K562 (cell line): ENCODE data around the gene ATP2A3. TPM values are rescaled to one million over a fixed set of nuclear protein-coding genes. Genes with fewer than 3 reads are reported as not detected.
A peak's percentile ranks its signal among the peaks of the same experiment; 100 is the strongest.

Source experiments
- ATAC-seq: fragments of 200-7000 bp; cut with Tn5 transposase; 3 replicates; pipeline ENCODE4 v1.9.1; 2020; ENCODE audit warnings: moderate library complexity
- BruUV-seq: library from RNA; stranded (reverse); fragments of 400-500 nt; replicated peaks from 2 replicates; lab custom pipeline; 2021; lab: Mats Ljungman, UMichigan
- CTCF ChIA-PET: fragments of 300-600 bp; formaldehyde crosslinking; extraction: SDS; loops from one replicate; lab custom pipeline; 2021; ENCODE audit warnings: low intra/inter-chr PET ratio; lab: Yijun Ruan, JAX
- POLR2A ChIA-PET: fragments of 300-600, 350-650 bp; sonication (Branson Sonifier 250); formaldehyde crosslinking; extraction: SDS; loops from one replicate; lab custom pipeline; 2021; ENCODE audit warnings: antibody characterized with exemption, inconsistent platforms; lab: Yijun Ruan, JAX
- DNase-seq, 4 experiments: peaks; one replicate each; pipeline versions ENCODE4 v3.0.0 to v3.0.0-alpha.2; 2011 to 2018; ENCODE audit warnings: low spot score in 3 of 4, mixed read lengths in 3 of 4; ENCODE audit errors: extremely low read depth in 1 of 4
- FAIRE-seq: peaks from 2 replicates; lab custom pipeline; 2011; peaks lifted over from hg19 to GRCh38; lab: Jason Lieb, UNC
- H2AFZ ChIP-seq: 2 replicates; pipeline ENCODE4 v1.6.0; 2011; ENCODE audit warnings: low read depth, low read length, control low read depth, inconsistent platforms
- H3K27ac ChIP-seq: fragments of 200-600 bp; 3 replicates; pipeline ENCODE4 v1.8.0; 2011; ENCODE audit warnings: low read depth, mild to moderate bottlenecking, control low read depth, inconsistent platforms, low read length, moderate library complexity, mixed read lengths; ENCODE audit errors: extremely low read depth
- H3K27me3 ChIP-seq, 2 experiments: fragments of 300-600 bp in 1 of 2; 2 replicates in 1 of 2; 3 replicates in 1 of 2; pipeline versions ENCODE4 v1.6.0 to v1.8.0; 2011; ENCODE audit warnings: inconsistent platforms in 2 of 2, low read length in 2 of 2, mild to moderate bottlenecking in 1 of 2, mixed read lengths in 1 of 2, moderate library complexity in 1 of 2; ENCODE audit not compliant: control insufficient read depth in 2 of 2, insufficient read depth in 2 of 2
- H3K36me3 ChIP-seq: fragments of 300-600 bp; 3 replicates; pipeline ENCODE4 v1.8.0; 2011; ENCODE audit warnings: mild to moderate bottlenecking, low read length, inconsistent platforms; ENCODE audit not compliant: control insufficient read depth, insufficient read depth
- H3K4me1 ChIP-seq, 2 experiments: fragments of 200-600 bp in 1 of 2; replicated peaks in 1 of 2; 2 replicates in 1 of 2; 3 replicates in 1 of 2; pipeline versions ENCODE4 v1.5.1 to v1.8.0; 2011; ENCODE audit warnings: inconsistent platforms in 2 of 2, low read length in 2 of 2, mild to moderate bottlenecking in 1 of 2, mixed read lengths in 1 of 2, moderate library complexity in 1 of 2; ENCODE audit not compliant: control insufficient read depth in 2 of 2, insufficient read depth in 2 of 2
- H3K4me2 ChIP-seq: 2 replicates; pipeline ENCODE4 v1.6.1; 2011; ENCODE audit warnings: low read length, control low read depth, inconsistent platforms, mixed read lengths; ENCODE audit not compliant: insufficient read depth
- H3K4me3 ChIP-seq: fragments of 200-600 bp; sonication (generic), shearing (Covaris generic); 2 replicates; pipeline ENCODE4 v1.5.1; 2016; ENCODE audit warnings: control low read depth, inconsistent platforms
- H3K79me2 ChIP-seq: fragments of 200-600 bp; 3 replicates; pipeline ENCODE4 v1.8.0; 2011; ENCODE audit warnings: low read length, inconsistent platforms; ENCODE audit not compliant: control insufficient read depth, insufficient read depth
- H3K9ac ChIP-seq, 2 experiments: 2 replicates each; pipeline versions ENCODE4 v1.6.0 to v1.6.1; 2011; ENCODE audit warnings: low read depth in 2 of 2, low read length in 2 of 2, control low read depth in 1 of 2, inconsistent platforms in 1 of 2, mild to moderate bottlenecking in 1 of 2, mixed read lengths in 1 of 2; ENCODE audit not compliant: insufficient read depth in 1 of 2
- H3K9me1 ChIP-seq: one replicate; pipeline ENCODE4 v1.6.0; 2011; ENCODE audit warnings: inconsistent platforms, mild to moderate bottlenecking, low read length, moderate library complexity; ENCODE audit not compliant: control insufficient read depth, insufficient read depth
- H3K9me3 ChIP-seq: replicated peaks from 2 replicates; pipeline ENCODE4 v1.5.1; 2011; ENCODE audit warnings: low read depth, low read length, inconsistent platforms; ENCODE audit not compliant: control insufficient read depth, insufficient read depth
- H4K20me1 ChIP-seq: replicated peaks from 2 replicates; pipeline ENCODE4 v1.6.1; 2011; ENCODE audit warnings: low read length, inconsistent platforms, mixed read lengths; ENCODE audit not compliant: control insufficient read depth, insufficient read depth
- ASH1L ChIP-seq: fragments of 450-650 bp; IDR thresholded peaks from 2 replicates; pipeline ENCODE4 v1.6.1; 2018; ENCODE audit warnings: borderline replicate concordance, mild to moderate bottlenecking, low read depth; ENCODE audit not compliant: partially characterized antibody
- BCOR ChIP-seq: fragments of 450-650 bp; IDR thresholded peaks from 2 replicates; pipeline ENCODE4 v1.6.1; 2016
- CBX1 ChIP-seq: sonication (generic); IDR thresholded peaks from 2 replicates; pipeline ENCODE4 v1.6.1; 2016; ENCODE audit warnings: antibody characterized with exemption, low read depth, mild to moderate bottlenecking
- CHCHD3 ChIP-seq: fragments of 250-450 bp; sonication (Bioruptor Pico); IDR thresholded peaks from 2 replicates; pipeline ENCODE4 v2.1.2; 2022; ENCODE audit warnings: mild to moderate bottlenecking
- CHD4 ChIP-seq: fragments of 200-600 bp; sonication (generic); IDR thresholded peaks from 3 replicates; pipeline ENCODE4 v1.6.1; 2012; ENCODE audit warnings: low read depth, mild to moderate bottlenecking, mixed read lengths, low read length, inconsistent platforms; ENCODE audit not compliant: insufficient read depth, insufficient replicate concordance, poor library complexity, severe bottlenecking
- FOXK2 ChIP-seq, 2 experiments: fragments of 450-650 bp; IDR thresholded peaks in 1 of 2; conservative IDR thresholded peaks in 1 of 2; 2 replicates each; pipeline ENCODE4 v1.6.1; 2016; ENCODE audit warnings: low read depth in 2 of 2, mild to moderate bottlenecking in 1 of 2
- HDGF ChIP-seq: fragments of 450-650 bp; IDR thresholded peaks from 2 replicates; pipeline ENCODE4 v1.6.1; 2016
- POLR2G ChIP-seq: fragments of 200-400 bp; formaldehyde crosslinking; IDR thresholded peaks from 2 replicates; pipeline ENCODE4 v1.6.1; 2017; ENCODE audit warnings: low read depth, mild to moderate bottlenecking, antibody characterized with exemption, low read length, moderate library complexity
- WGBS: fragments of 100-300 bp; shearing (Covaris generic); methylation state at CpG from one replicate; pipeline ENCODE4 v1.1.6; 2016; ENCODE audit warnings: low coverage, mixed read lengths; ENCODE audit not compliant: insufficient coverage; ENCODE audit errors: missing lambda C conversion rate; 5-methylcytosine and 5-hydroxymethylcytosine counted together
- in situ Hi-C: fragments of 300-500 bp; cut with MboI; formaldehyde crosslinking; loops from 4 replicates; pipeline ENCODE4 v1.15.0; 2018; ENCODE audit warnings: inconsistent platforms, mixed read lengths
- intact Hi-C: fragments of 100-400 bp; cut with micrococcal nuclease; formaldehyde crosslinking; loops from 2 replicates; pipeline ENCODE4 v1.14.2; 2022
- polyA plus RNA-seq, 8 experiments: library from polyadenylated mRNA; depleted of rRNA in 4 of 8; stranded (reverse) in 5 of 8; unstranded in 3 of 8; fragments of >200 nt; fragmentation: Nextera tagmentation in 2 of 8; fragmentation: Illumina TruSeq in 1 of 8; extraction: Ambion mirVana in 2 of 8; extraction: Trizol in 1 of 8; gene quantifications; 2 replicates each; pipeline versions ENCODE4 v1.2.1 to v1.2.3, GENCODE V29; 2011 to 2014; ENCODE audit warnings: inconsistent platforms in 1 of 8, missing spikeins in 1 of 8
- total RNA-seq, 7 experiments: library from RNA; depleted of rRNA in 6 of 7; stranded (reverse); fragments of >200 nt in 6 of 7; fragmentation: Illumina TruSeq in 2 of 7; extraction: Trizol in 2 of 7; gene quantifications; 2 replicates each; pipeline versions ENCODE4 v1.2.1 to v1.2.3, GENCODE V29; 2011 to 2021; ENCODE audit warnings: low replicate concordance in 1 of 7
- TF ChIP-seq, protein P1 (sequence below): sonication (generic); formaldehyde crosslinking; IDR thresholded peaks from 2 replicates; pipeline ENCODE4 v1.9.0; 2022; ENCODE audit warnings: mild to moderate bottlenecking, missing genetic modification reagents

ATP2A3 gene
- total and polyA plus RNA-seq, 9 of the 15 experiments (the other 6 are each of a cell fraction or from before 2014, with no cell fraction given) = 0.65 to 103 (median 31.3) TPM

DNA sequence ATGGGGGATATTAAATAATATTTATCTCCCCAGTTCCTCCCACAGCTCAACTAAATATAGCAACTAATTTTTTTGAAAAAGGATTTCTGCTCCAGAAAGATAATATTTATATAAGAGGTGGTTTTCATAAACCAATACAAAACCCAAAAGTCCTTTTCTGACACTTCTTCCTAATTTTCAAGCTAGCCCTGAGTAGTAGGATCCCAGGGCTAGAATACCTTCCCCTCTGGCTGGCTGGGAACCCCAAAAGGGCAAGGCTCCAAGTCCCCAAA is 1.3 kb downstream of the ATP2A3 start (continued):
- TF ChIP-seq CBX1 (no peak), ASH1L (no peak)
- TF ChIP-seq, all 486 proteins: peak for 0

DNA sequence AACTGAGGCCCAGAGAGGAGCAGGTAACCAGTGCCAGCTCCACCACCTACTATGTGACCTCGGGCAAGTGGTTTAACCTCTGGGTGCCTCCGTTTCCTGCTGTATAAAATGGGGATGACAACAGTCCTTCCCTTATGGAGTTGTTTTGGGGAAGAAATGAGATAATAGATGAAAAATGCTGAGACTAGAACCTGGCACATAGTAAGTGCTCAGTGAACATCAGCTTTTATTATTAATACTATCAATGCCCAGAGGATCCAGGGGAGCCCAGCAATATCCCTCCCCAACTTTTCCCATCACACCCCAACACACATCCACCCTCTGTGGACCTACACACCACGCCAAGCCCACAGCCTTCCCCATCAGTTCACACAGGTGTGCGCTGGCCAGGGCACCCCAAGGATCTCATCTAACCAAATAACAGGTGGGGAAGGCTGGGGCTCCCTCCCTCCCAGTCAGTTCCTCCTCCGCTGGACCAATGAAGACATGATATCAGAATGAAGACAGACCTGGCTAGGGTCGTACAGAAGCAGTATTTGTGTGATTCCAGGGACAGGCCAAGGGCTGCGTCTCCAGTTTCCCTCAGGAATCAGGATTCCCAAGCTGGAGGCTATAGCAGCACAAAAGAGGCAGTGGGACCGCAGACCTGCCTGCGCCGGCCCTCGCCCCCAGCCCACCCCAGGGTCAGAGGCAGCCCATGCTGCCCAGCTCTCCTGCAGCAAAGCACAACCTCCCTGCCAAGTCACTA is 1.8 kb downstream of the ATP2A3 start:
- Histone ChIP-seq H3K9me1 (no peaks in the 10 kb centered on the region), H2AFZ (no peak overlapping the region), H3K27ac (peak overlapping the region; percentile 88; the same call in 2 of the 3 replicates), H3K27me3 (no peaks in the 10 kb centered on the region), H4K20me1 (0 out of 2 replicates have a peak, but pooled peaks cover 8% of the 10 kb centered on the region), H3K9me3 (no peaks in the 10 kb centered on the region), H3K4me2 (peak overlapping the region; percentile 53), H3K4me1 (peaks cover 37 to 71% of the 10 kb centered on the region in 2 experiments), H3K79me2 (peaks cover 64% of the 10 kb centered on the region), H3K36me3 (peaks cover 18% of the 10 kb centered on the region; the same call in 2 of the 3 replicates), H3K4me3 (peak overlapping the region; percentile 73), H3K9ac (peak overlapping the region; percentile 61 to 78; a peak in 3 of 4 replicates)
- in situ Hi-C loops = no loop called here
- 50% methylated on average over 6 of the region's 11 CpGs for WGBS
- intact Hi-C loops = loop anchor here (2.0 kb wide), 1 partner anchor 48 kb away; no protein-coding TSS in a partner anchor
- FAIRE-seq = peak; percentile 15
- BruUV-seq = no TSS peak
- no peak for ATAC-seq
- no peak for DNase-seq
- ChIA-PET POLR2A (interaction anchor here (0.6 to 4.9 kb wide), 7 partner anchors 12 to 314 kb away, joined by 3 to 40 read pairs (median 3); partner anchors contain the start of gene P2RX1), CTCF (no interaction called here)
- TF ChIP-seq CHD4 (no peak), FOXK2 (conservative IDR thresholded peaks at IDR 0.05 in 1 of 2, IDR thresholded peaks at IDR 0.05 in 1 of 2; ENCODE audit: low read depth in 2 of 2) (no peak), HDGF (no peak), BCOR (no peak), CHCHD3 (no peak), POLR2G (peak; percentile 66)
- TF ChIP-seq, protein P1, sequence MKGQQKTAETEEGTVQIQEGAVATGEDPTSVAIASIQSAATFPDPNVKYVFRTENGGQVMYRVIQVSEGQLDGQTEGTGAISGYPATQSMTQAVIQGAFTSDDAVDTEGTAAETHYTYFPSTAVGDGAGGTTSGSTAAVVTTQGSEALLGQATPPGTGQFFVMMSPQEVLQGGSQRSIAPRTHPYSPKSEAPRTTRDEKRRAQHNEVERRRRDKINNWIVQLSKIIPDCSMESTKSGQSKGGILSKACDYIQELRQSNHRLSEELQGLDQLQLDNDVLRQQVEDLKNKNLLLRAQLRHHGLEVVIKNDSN (CRISPR knock-in tag) = no peak
